Measurements from ENCODE around the gene PTPN23.

PTPN23 gene

GRCh38 chr3:47407237-47407636, 26.4 kb downstream of the PTPN23 start:
- no peak for DNase-seq (ENCODE audit: low read depth in 3 of 3)

GRCh38 chr3:47407896-47408838, 27.3 kb downstream of the PTPN23 start:
- DNase-seq (ENCODE audit: low read depth in 3 of 3), result no peak

GRCh38 chr3:47408839-47409229, 28.0 kb downstream of the PTPN23 start:
- no peak for DNase-seq (ENCODE audit: low read depth in 3 of 3)

GRCh38 chr3:47409284-47409683, 28.5 kb downstream of the PTPN23 start:
- DNase-seq (ENCODE audit: low read depth in 3 of 3), result no peak

- no peak for DNase-seq (ENCODE audit: low read depth in 3 of 3)
Observed at GRCh38 chr3:47409688-47410416, 29.0 kb downstream of the PTPN23 start.

- DNase-seq (ENCODE audit: low read depth in 3 of 3), result no peak
Observed at GRCh38 chr3:47410417-47410720, 29.5 kb downstream of the PTPN23 start.

- no peak for DNase-seq (ENCODE audit: low read depth in 3 of 3)
Observed at GRCh38 chr3:47410801-47411646, 30.2 kb downstream of the PTPN23 start.

GRCh38 chr3:47411696-47412452, 31.1 kb downstream of the PTPN23 start:
- no peak for DNase-seq (ENCODE audit: low read depth in 3 of 3)

- DNase-seq (ENCODE audit: low read depth in 3 of 3), result no peak
Observed at GRCh38 chr3:47412453-47412756, 31.6 kb downstream of the PTPN23 start.

- no peak for DNase-seq (ENCODE audit: low read depth in 3 of 3)
Observed at GRCh38 chr3:47412842-47413520, 32.2 kb downstream of the PTPN23 start.

GRCh38 chr3:47413751-47414150, 32.9 kb downstream of the PTPN23 start:
- no peak for DNase-seq (ENCODE audit: low read depth in 3 of 3)

GRCh38 chr3:47414161-47414564, 33.3 kb downstream of the PTPN23 start:
- no peak for DNase-seq (ENCODE audit: low read depth in 3 of 3)

- no peak for DNase-seq (ENCODE audit: low read depth in 3 of 3)
Observed at GRCh38 chr3:47414666-47415587, 34.1 kb downstream of the PTPN23 start.

GRCh38 chr3:47416041-47416440, 35.2 kb downstream of the PTPN23 start:
- DNase-seq (ENCODE audit: low read depth in 3 of 3), result no peak

- DNase-seq (ENCODE audit: low read depth in 3 of 3), result no peak
Observed at GRCh38 chr3:47418167-47419082, 37.6 kb downstream of the PTPN23 start.

- no peak for DNase-seq (ENCODE audit: low read depth in 3 of 3)
Observed at GRCh38 chr3:47419083-47420043, 38.5 kb downstream of the PTPN23 start.

GRCh38 chr3:47420044-47420430, 39.2 kb downstream of the PTPN23 start:
- DNase-seq (ENCODE audit: low read depth in 3 of 3), result no peak
